ENCODE data around the gene DPEP3.
"Not testable (repeated sequence)": the region's sequence is repeated elsewhere in the genome, so short reads cannot be mapped to it uniquely, and the experiment has no call there.

The DPEP3 gene, protein sequence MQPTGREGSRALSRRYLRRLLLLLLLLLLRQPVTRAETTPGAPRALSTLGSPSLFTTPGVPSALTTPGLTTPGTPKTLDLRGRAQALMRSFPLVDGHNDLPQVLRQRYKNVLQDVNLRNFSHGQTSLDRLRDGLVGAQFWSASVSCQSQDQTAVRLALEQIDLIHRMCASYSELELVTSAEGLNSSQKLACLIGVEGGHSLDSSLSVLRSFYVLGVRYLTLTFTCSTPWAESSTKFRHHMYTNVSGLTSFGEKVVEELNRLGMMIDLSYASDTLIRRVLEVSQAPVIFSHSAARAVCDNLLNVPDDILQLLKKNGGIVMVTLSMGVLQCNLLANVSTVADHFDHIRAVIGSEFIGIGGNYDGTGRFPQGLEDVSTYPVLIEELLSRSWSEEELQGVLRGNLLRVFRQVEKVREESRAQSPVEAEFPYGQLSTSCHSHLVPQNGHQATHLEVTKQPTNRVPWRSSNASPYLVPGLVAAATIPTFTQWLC

DNA sequence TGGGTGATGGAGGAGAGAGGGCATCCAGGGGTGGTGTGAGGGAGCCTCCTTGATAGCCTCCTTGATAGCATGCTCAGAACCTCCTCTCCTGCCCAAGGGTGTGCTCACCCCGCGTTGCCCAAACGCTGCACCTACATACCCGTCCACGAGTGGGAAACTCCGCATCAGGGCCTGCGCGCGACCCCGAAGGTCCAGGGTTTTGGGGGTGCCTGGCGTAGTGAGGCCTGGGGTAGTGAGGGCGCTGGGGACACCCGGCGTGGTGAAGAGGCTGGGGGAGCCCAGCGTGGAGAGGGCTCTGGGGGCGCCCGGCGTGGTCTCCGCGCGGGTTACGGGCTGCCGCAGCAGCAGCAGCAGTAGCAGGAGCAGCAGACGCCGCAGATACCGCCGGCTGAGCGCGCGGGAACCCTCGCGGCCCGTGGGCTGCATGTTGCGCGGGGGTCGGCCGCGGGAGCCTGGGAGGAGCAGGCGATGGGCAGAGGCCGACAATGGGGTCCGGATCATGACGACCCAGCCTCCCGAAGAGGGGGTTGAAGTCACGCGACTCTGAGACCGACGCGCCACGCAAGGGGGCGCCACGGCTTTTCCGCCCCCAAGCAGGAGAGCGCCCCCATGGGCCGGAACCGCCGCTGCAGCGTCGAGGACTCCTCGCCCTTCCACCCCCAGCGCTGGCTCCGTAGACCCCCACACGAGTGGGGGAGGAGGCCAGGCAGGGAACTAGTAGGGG lies at the start of gene DPEP3:
DPEP3 (minus strand) TSS at position 545 of the 724 bp plus-strand sequence; CDS start at position 426, 119 bp downstream.
- no peak for FAIRE-seq

DNA sequence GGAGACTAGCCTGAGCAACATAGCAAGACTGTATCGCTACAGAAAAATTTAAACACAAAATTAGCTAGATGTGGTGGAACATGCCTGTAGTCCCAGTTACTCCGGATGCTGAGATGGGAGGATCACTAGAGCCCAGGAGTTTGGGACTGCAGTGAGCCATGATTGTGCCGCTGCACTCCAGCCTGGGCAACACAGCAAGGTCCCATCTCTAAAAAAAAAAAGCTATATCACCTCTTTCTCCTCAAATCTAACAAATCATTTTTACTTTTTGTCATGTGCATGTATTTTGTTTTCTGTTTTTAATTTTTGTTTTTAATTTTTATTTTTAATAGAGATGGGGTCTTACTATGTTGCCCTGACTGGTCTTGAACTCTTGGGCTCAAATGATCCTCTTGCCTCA lies 48.7 kb upstream of the DPEP3 start:
- FAIRE-seq: no peak

DNA sequence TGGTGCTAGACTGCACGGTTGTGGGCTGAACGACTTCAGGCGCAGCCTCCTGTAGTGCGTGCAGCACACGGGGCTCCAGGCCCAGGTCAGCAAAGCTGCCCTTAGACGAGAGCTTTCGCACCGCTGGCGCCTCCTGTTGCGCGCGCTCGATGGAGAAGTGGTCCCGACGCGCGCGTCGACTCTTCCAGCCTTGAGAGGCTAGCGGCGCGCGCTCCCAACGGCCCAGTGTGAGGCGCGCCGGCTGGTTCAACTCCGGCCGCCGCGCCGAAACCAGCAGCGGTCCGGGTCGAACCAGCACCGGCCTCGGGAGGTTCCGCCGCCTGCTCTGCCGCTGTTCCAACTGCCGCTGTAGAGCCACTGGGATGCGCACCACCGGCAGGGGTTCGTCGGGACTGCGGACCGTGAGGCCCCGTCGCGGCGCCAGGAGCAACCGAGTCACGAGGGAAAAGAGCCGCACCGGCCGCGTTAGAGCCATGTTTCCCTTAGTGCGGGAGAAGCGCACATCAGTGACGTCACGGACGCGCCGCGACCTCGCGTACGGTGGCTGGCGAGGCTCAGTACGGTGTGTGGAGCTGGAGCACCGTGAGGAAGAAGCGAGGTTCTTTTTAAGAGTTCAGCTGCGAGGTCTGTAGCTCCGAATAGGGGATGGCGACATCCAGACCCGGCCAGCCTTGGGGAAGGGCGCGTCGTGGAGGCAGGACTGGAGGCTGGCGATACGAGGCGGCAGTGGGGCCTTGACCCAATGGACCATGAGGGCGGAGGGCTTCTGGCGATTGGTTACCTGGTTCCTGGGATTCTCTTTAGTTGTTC lies 42.6 kb upstream of the DPEP3 start, which contains the start of the genes DDX28 and DUS2:
DDX28 (minus strand) TSS at position 505 of the 810 bp plus-strand sequence; CDS start at position 475, 30 bp downstream.
DUS2 (plus strand) TSS at position 557 of the 810 bp plus-strand sequence. CDS start 14,740 bp downstream, outside the sequence.
- FAIRE-seq: no peak

DNA sequence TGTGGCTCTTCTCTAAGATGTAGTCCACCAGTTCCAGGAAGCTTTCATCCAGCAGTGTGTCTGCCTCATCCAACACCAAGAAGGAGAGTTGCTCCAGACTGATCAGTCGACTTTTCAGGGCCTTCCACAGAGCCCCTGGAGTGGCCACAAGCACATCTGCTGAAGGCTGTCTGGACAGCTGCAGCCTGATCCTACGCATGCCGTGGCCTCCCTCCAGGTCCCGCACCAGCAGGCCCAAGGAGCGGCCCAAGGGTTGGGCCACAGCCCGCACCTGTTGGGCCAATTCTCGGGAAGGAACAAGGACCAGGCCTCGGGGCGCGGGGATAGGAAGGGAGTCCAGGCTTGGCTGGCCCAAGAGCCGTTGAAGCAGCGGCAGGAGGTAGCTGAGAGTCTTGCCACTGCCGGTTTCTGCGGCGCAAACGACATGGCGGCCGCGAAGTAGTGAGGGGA lies 42.0 kb upstream of the DPEP3 start:
- no peak for FAIRE-seq

DNA sequence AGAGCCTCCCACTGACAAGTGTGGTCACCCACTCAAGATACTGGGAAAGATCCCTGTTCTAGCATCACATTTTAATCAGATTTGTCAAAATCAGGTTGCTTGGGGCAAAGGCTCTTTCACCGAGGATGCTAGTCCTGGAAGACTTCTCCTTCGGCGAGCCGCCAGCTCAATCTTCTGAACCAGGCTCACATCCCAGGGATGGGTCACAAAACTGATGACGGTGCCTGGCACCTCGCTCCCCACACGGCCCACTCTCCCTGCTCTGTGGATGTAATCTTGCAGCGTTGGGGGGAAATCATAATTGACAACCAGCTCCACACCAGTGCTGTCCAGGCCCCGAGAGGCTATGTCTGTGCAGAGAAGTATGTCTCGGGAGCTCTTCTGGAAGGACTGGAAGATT lies 41.2 kb upstream of the DPEP3 start:
- no peak for FAIRE-seq

DNA sequence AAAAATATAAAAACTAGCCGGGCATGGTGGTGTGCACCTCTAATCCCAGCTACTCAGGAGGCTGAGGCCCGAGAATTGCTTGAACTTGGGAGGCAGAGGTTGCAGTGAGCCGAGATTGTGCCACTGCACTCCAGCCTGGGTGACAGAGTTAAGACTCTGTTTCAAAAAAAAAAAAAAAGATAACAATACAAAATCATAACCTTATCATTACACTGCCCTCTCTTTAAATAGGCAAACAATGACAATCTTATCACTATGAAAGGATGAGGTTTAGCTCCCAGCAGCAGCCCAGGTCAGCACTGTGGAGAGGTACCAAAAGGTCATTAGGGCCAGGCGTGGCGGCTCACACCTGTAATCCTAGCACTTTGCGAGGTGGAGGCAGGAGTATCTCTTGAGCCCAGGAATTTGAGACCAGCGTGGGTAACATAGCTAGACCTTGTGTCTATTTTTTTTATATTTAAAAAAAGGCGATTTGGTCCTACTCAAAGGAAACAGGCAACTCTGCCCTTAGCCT lies 38.9 kb upstream of the DPEP3 start:
- no peak for FAIRE-seq

DNA sequence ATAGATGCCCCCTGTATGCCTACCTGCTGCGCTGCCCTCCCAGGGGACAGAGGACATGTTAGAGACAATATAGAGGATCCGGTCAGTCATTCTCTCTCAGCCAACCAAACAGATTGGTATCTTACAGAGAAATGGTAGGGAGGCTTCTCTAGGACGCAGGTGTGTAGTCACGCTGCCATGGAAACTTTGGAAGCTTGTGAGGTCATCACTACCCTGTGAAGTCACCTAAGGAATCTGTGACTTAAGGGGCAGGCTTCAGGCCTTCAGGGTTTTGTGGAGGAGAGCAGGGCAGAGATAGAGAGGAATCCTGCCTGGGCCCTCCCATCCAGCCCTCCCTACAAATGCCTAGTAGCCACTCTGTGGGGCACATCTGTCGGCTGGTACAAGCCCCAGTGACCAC lies 35.4 kb upstream of the DPEP3 start, which contains the start of gene DPEP2NB:
DPEP2NB (minus strand) TSS at position 231 of the 400 bp plus-strand sequence; CDS start at position 90, 141 bp downstream.
- FAIRE-seq: no peak

DNA sequence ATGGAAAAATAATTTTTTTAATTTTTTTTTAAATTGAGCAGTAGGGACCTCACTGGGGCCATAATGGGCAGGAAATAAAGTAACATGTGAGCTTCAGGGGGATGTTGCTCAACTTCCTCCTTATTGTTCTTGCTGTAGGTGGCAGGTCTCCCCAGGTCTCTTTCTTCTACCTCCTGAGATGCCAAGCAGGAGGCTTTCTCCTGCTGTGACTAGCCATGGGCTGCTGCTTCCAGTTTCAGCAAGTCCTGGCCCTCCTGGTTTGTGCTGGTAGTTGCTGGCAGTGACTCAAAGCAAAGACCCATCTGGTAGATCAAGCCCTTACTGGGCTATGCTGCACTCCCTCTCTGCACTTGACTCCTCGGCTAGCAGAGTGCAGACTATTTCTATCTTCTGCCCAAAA lies 33.1 kb upstream of the DPEP3 start:
- no peak for FAIRE-seq

DNA sequence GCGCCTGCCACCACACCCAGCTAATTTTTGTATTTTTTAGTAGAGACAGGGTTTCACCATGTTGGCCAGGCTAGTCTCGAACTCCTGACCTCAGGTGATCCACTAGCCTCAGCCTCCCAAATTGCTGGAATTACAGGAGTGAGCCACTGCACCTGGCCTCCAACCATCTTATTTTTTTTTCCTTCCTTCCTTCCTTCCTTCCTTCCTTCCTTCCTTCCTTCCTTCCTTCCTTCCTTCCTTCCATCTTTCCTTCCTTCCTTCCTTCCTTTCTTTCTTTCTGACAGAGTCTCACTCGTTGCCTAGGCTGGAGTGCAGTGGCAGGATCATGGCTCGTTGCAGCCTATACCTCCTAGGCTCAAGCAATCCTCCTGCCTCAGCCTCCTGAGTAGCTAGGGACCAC lies 29.6 kb upstream of the DPEP3 start:
- FAIRE-seq: not testable (repeated sequence)

DNA sequence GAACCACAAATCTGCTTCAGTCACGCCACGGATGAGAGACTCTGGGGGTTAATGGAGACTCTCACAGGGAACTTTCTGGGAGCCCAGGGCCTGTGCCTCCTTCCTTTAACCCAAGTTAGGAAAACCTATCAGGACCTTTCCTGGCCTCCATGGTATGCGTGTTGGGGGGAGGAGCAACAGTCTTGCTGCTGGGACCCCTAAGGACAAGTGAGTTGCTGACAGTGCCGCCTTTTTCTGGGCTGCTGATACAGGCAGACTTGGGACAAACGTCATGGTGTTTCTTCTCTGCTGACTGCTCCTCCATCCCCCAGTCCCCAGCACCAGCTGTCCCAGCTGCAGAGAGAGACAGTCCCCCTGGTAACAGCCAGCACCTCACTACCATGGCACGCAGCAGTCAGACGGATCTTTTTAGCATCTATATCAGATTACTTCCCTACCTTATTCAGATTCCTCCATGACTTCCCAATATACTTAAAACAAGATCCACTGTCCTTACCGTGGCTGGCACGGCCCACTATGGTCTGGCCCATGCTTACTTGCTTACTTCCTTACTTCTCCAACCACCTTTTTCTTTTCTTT lies 28.9 kb upstream of the DPEP3 start:
- no peak for FAIRE-seq

DNA sequence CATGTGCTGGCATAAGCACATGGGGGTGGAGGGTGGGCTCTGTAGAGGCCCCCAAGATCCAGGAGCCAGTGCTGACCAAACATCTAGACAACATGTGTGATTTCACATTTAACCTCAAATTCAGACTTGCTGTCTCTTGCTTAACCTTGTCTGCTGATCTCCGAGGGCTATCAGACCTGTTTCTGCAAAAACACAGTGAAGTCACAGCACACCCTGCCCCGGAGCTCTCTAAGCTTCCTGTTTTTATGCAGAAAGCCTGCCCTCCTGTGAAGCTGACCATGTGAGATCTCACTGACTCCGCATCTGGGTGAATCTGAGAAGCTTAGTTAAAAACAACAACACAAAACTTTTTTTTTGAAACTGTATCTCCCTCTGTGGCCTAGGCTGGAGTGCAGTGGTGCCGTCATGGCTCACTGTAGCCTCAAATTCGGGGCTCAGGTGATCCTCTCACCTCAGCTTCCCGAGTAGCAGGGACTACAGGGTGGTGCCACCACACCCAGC lies 25.5 kb upstream of the DPEP3 start:
- no peak for FAIRE-seq

DNA sequence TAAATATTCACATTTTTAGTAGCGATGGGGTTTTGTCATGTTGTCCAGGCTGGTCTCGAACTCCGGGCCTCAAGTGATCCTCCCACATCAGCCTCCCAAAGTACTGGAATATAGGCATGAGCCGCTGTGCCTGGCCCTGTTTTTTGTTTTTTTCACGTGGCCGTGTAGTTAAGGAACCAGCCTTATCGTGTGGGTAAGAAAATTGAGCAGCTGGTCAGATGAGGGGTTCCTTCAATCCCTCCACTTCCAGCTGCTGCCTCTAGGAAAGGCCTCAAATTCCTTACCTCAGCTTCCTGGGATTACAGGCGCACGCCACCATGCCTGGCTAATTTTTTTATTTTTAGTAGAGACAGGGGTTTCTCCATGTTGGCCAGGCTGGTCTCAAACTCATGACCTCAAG lies 24.9 kb upstream of the DPEP3 start:
- FAIRE-seq: no peak

DNA sequence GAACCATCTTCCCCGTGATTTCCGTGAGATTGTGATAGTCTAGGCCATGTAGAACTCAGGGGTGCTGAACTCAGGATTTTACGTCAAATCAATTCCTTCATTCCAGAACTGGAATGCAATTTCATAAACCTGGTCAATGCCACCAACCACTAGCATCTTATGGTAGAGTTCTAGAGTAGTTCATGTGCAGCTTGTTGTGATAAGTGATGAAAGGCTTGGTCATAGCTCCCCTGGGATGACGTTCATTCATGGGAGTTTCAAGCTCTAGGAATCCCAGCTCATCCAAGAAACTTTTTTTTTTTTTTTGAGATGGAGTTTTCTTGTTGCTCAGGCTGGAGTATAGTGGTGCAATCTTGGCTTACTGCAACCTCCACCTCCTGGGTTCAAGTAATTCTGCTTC lies 22.7 kb upstream of the DPEP3 start:
- FAIRE-seq: no peak

DNA sequence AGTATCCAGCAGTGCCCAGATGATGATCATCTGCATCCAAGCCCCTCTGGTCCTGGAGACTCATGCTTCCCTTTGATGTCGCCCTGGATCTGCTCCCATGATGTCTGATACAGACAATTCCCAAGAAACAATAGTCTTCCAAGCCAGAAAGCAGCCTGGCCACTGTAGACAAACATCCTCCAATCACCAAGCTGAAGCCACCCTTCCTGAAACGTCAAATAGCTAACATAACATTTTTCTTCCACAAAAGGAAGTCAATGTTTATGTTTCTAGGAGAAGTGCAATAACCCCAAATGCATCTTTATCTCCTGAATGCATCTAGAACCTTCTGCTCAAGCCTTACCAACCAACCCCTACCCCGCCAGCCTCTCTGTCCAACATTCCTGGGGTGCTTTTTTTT lies 20.2 kb upstream of the DPEP3 start:
- FAIRE-seq: no peak

DNA sequence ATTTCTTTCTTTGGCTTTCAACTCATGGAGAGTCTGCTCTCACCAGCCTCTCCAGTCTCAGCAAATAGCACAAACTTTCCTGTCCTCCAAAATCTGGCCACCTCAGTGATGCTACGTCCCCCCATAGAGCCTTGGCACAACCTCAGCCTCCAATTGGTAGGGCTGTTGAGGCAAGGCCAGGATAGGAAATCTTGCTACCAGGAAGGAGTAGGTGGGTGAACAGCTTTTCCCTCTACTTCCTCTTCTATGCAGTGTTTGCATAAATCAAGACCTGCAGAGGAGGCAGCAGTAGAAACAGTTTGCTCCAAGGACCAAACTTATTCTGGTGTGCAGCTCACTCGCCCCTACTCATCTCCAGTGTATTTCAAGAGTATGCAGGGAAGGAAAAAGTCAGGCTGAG lies 19.7 kb upstream of the DPEP3 start:
- no peak for FAIRE-seq

DNA sequence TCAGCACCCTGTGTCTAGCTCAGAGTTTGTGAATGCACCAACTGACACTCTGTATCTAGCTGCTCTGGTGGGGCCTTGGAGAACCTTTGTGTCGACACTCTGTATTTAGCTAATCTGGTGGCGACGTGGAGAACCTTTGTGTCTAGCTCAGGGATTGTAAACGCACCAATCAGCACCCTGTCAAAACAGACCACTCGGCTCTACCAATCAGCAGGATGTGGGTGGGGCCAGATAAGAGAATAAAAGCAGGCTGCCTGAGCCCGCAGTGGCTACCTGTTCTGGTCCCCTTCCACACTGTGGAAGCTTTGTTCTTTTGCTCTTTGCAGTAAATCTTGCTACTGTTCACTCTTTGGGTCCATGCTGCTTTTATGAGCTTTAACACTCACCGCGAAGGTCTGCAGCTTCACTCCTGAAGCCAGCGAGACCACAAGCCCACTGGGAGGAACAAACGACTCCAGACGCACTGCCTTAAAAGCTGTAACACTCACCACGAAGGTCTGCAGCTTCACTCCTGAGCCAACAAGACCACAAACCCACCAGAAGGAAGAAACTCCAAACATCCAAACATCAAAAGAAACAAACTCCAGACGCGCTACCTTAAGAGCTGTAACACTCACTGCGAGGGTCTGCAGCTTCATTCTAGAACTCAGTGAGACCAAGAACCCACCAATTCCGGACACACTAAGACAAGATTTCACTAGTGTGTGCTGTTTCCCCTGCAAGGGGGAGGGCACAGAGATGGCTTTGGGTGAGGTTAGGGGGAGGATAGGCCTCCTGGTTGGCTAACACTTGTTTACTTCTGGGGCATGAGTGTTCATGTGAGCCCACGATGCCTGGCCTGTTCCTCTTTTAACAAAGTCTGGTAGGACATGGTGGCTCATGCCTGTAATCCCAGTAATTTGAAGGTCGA lies 18.7 kb upstream of the DPEP3 start, which contains the start of gene DPEP2:
DPEP2 (minus strand) TSS at position 706 of the 910 bp plus-strand sequence. CDS start 6,272 bp downstream, outside the sequence.
- FAIRE-seq: not testable (repeated sequence)

DNA sequence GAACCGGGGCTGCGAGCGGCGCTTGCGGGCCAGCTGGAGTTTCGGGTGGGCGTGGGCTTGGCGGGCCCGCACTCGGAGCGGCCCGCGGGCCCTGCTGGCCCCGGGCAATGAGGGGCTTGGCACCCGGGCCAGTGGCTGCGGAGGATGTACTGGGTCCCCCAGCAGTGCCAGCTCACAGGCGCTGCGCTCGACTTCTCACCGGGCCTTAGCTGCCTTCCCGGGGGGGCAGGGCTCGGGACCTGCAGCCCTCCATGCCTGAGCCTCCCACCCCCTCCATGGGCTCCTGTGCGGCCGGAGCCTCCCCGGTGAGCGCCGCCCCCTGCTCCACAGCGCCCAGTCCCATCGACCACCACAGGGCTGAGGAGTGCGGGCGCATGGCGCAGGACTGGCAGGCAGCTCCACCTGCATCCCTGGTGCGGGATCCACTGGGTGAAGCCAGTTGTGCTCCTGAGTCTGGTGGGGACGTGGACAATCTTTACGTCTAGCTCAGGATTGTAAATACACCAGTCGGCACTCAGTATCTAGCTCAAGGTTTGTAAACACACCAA lies 18.0 kb upstream of the DPEP3 start:
- FAIRE-seq: not testable (repeated sequence)

DNA sequence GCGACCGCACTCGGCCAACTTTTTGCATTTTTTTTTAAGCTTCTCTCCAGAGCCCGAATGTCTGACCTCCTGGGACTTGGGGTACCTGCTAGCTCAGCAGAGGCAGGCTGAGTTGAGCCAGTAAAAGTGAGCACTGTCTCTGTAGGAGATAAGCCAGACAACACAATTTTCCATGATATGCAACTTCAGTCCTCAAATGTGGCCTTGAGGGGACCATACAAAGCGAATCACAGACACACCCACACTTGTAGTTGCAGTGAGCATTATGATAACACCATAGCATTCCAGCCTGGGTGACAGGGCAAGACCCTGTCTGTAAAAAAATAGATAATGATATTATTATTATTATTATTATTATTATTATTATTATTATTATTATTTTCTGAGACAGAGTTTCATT lies 16.4 kb upstream of the DPEP3 start:
- no peak for FAIRE-seq

DNA sequence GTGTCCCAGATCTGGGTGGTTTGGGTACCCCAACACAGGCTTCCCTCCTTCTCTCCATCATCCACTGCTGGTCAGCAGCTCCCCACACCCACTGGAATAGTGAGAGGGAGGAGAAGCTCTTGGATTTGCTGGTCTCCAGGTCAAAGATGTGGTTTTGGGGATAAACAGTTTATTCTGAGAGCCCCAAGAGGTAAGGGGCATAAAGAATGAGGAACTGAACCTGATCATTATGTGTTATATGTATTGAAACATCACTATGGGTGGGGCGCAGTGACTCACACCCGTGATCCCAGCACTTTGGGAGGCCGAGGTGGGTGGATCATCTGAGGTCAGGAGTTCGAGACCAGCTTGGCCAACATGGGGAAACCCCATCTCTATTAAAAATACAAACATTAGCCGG lies 15.1 kb upstream of the DPEP3 start:
- no peak for FAIRE-seq

DNA sequence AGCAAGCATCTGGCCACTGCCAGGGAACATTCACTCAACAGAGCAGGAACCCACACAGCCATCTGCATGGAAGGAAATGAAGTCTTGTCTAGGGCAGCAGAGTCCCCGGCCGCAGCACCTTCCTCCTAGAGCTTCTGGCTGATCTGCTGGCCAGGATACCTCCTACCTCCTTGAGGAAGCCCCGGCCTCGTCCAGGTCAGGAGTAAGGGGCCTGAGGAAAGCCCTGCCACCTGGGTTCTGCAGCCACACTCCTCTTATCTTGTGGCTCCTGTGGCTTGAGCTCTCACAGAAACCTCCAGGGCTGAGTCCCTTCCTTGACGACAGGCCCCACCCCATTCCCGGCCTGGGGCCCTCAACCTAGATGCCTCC lies 13.7 kb upstream of the DPEP3 start:
- not testable (repeated sequence) for FAIRE-seq
